Karpas-422 (cell line): ENCODE data around the gene ZCCHC7. TPM values are rescaled to one million over a fixed set of nuclear protein-coding genes. Genes with fewer than 3 reads are reported as not detected.
"Not testable (repeated sequence)": the region's sequence is repeated elsewhere in the genome, so short reads cannot be mapped to it uniquely, and the experiment has no call there.

Experiments used
- DNase-seq: peaks from one replicate; pipeline ENCODE4 v3.0.0-alpha.2; 2015
- H2AFZ ChIP-seq: fragments of 200-600 bp; sonication (generic); 2 replicates; pipeline ENCODE4 v1.6.1; 2014; ENCODE audit warnings: antibody characterized with exemption, low read length, mixed read lengths
- H3K27ac ChIP-seq: fragments of 200-600 bp; sonication (generic); 2 replicates; pipeline ENCODE4 v1.5.1; 2014; ENCODE audit warnings: mild to moderate bottlenecking, low read length, moderate library complexity
- H3K27me3 ChIP-seq: fragments of 200-600 bp; sonication (generic); 2 replicates; pipeline ENCODE4 v1.6.1; 2014; ENCODE audit warnings: low read length, mixed read lengths
- H3K36me3 ChIP-seq: fragments of 200-600 bp; sonication (generic); 2 replicates; pipeline ENCODE4 v1.6.1; 2014; ENCODE audit warnings: low read length, mixed read lengths; ENCODE audit not compliant: insufficient read depth
- H3K4me1 ChIP-seq: fragments of 200-600 bp; sonication (generic); 2 replicates; pipeline ENCODE4 v1.6.1; 2014; ENCODE audit warnings: mild to moderate bottlenecking, low read length, mixed read lengths
- H3K4me2 ChIP-seq: fragments of 200-600 bp; sonication (generic); 2 replicates; pipeline ENCODE4 v1.6.1; 2014; ENCODE audit warnings: low read length, low read depth, mild to moderate bottlenecking; ENCODE audit not compliant: poor library complexity, severe bottlenecking
- H3K4me3 ChIP-seq: fragments of 200-600 bp; sonication (generic); 2 replicates; pipeline ENCODE4 v1.5.1; 2014; ENCODE audit warnings: mild to moderate bottlenecking, antibody characterized with exemption, low read length, mixed read lengths
- H3K79me2 ChIP-seq: fragments of 200-600 bp; sonication (generic); 2 replicates; pipeline ENCODE4 v1.6.1; 2014; ENCODE audit warnings: mild to moderate bottlenecking, low read length, mixed read lengths
- H3K9ac ChIP-seq: fragments of 200-600 bp; sonication (generic); 2 replicates; pipeline ENCODE4 v1.6.0; 2014; ENCODE audit warnings: low read length
- H3K9me2 ChIP-seq: fragments of 200-600 bp; sonication (generic), shearing (Covaris generic); replicated peaks from 2 replicates; pipeline ENCODE4 v1.6.0; 2014; ENCODE audit warnings: mild to moderate bottlenecking, low read length, moderate library complexity; ENCODE audit not compliant: insufficient read depth
- H3K9me3 ChIP-seq: fragments of 300-700, 200-600 bp; sonication (generic); 2 replicates; pipeline ENCODE4 v1.6.1; 2014; ENCODE audit warnings: low read length, mixed read lengths
- H4K20me1 ChIP-seq: fragments of 200-600 bp; sonication (generic); 2 replicates; pipeline ENCODE4 v1.6.1; 2014; ENCODE audit warnings: mild to moderate bottlenecking, antibody characterized with exemption, low read length, low read depth; ENCODE audit not compliant: insufficient read depth
- total RNA-seq: library from RNA; depleted of rRNA; stranded (reverse); fragments of >200 nt; shearing (Covaris generic); gene quantifications from 2 replicates; pipeline ENCODE4 v1.2.3, GENCODE V29; 2014; ENCODE audit warnings: low replicate concordance

The ZCCHC7 gene
- total RNA-seq, 1 experiment from 2014 or later, result 85.1 TPM

- H3K9me3 ChIP-seq, result no peaks in the 10 kb centered on the region
- no peak overlapping the region for H3K4me3 ChIP-seq
- no peak overlapping the region for H3K4me2 ChIP-seq
- H3K4me1 ChIP-seq, result peaks cover 56% of the 10 kb centered on the region
- no peaks in the 10 kb centered on the region for H3K79me2 ChIP-seq
- H3K36me3 ChIP-seq, result no peaks in the 10 kb centered on the region
- no peak overlapping the region for H2AFZ ChIP-seq
- H3K27ac ChIP-seq, result no peak overlapping the region
- DNase-seq, result no peak
- H3K9ac ChIP-seq, result no peak overlapping the region
- H3K9me2 ChIP-seq, result no peaks in the 10 kb centered on the region
- no peaks in the 10 kb centered on the region for H4K20me1 ChIP-seq
- H3K27me3 ChIP-seq, result no peaks in the 10 kb centered on the region
Observed at GRCh38 chr9:37395663-37396062, 275.3 kb downstream of the ZCCHC7 start.

GRCh38 chr9:37397948-37398347, 277.6 kb downstream of the ZCCHC7 start:
- not testable (repeated sequence) for H2AFZ ChIP-seq, H3K9ac ChIP-seq, H3K36me3 ChIP-seq, H3K9me2 ChIP-seq, H4K20me1 ChIP-seq, H3K27me3 ChIP-seq, H3K4me2 ChIP-seq, H3K9me3 ChIP-seq, H3K79me2 ChIP-seq, DNase-seq, H3K4me3 ChIP-seq
- H3K27ac ChIP-seq, result peak overlapping the region; percentile 80
- peaks cover 58% of the 10 kb centered on the region for H3K4me1 ChIP-seq

- H3K9ac ChIP-seq, result peak overlapping the region; percentile 20
- no peaks in the 10 kb centered on the region for H3K9me2 ChIP-seq
- H3K79me2 ChIP-seq, result no peaks in the 10 kb centered on the region
- H3K4me3 ChIP-seq, result peak overlapping the region; percentile 18; the same call in 1 of the 2 replicates
- H2AFZ ChIP-seq, result peak overlapping the region; percentile 24; the same call in 1 of the 2 replicates
- peak overlapping the region; percentile 56 for H3K4me2 ChIP-seq
- H3K4me1 ChIP-seq, result peaks cover 62% of the 10 kb centered on the region
- H3K27me3 ChIP-seq, result no peaks in the 10 kb centered on the region
- H3K9me3 ChIP-seq, result no peaks in the 10 kb centered on the region
- no peaks in the 10 kb centered on the region for H3K36me3 ChIP-seq
- no peaks in the 10 kb centered on the region for H4K20me1 ChIP-seq
- H3K27ac ChIP-seq, result peak overlapping the region; percentile 80
- DNase-seq, result no peak
Observed at GRCh38 chr9:37398464-37399025, 278.2 kb downstream of the ZCCHC7 start.

GRCh38 chr9:37399336-37399735, 279.0 kb downstream of the ZCCHC7 start:
- Histone ChIP-seq H4K20me1 (no peaks in the 10 kb centered on the region), H3K36me3 (no peaks in the 10 kb centered on the region), H3K79me2 (no peaks in the 10 kb centered on the region), H3K4me2 (peak overlapping the region; percentile 56), H3K9ac (peak overlapping the region; percentile 20; the same call in 1 of the 2 replicates), H3K4me1 (peaks cover 66% of the 10 kb centered on the region), H3K27me3 (no peaks in the 10 kb centered on the region), H3K9me3 (no peaks in the 10 kb centered on the region), H3K4me3 (0 out of 2 replicates have a peak overlapping the region, but pooled peaks have one; percentile 18), H3K9me2 (no peaks in the 10 kb centered on the region), H2AFZ (0 out of 2 replicates have a peak overlapping the region, but pooled peaks have one; percentile 18), H3K27ac (peak overlapping the region; percentile 80)
- DNase-seq, result peak; percentile 77

- H3K4me2 ChIP-seq, result peak overlapping the region; percentile 58
- DNase-seq, result no peak
- H3K4me3 ChIP-seq, result no peak overlapping the region
- 0 out of 2 replicates have a peak overlapping the region, but pooled peaks have one; percentile 3 for H2AFZ ChIP-seq
- H4K20me1 ChIP-seq, result no peaks in the 10 kb centered on the region
- peaks cover 86% of the 10 kb centered on the region for H3K4me1 ChIP-seq
- H3K9me2 ChIP-seq, result no peaks in the 10 kb centered on the region
- no peaks in the 10 kb centered on the region for H3K27me3 ChIP-seq
- peak overlapping the region; percentile 99 for H3K27ac ChIP-seq
- peak overlapping the region; percentile 72; the same call in 1 of the 2 replicates for H3K9ac ChIP-seq
- H3K9me3 ChIP-seq, result no peaks in the 10 kb centered on the region
- H3K79me2 ChIP-seq, result no peaks in the 10 kb centered on the region
- H3K36me3 ChIP-seq, result no peaks in the 10 kb centered on the region
Observed at GRCh38 chr9:37404590-37404989, 284.2 kb downstream of the ZCCHC7 start.

- H3K27ac ChIP-seq, result peak overlapping the region; percentile 99
- H3K27me3 ChIP-seq, result no peaks in the 10 kb centered on the region
- H3K4me1 ChIP-seq, result peaks cover 86% of the 10 kb centered on the region
- peak overlapping the region; percentile 72 for H3K9ac ChIP-seq
- peak overlapping the region; percentile 62 for H3K4me3 ChIP-seq
- no peaks in the 10 kb centered on the region for H3K9me2 ChIP-seq
- H4K20me1 ChIP-seq, result no peaks in the 10 kb centered on the region
- H3K4me2 ChIP-seq, result peak overlapping the region; percentile 58
- no peaks in the 10 kb centered on the region for H3K79me2 ChIP-seq
- H3K9me3 ChIP-seq, result no peaks in the 10 kb centered on the region
- H3K36me3 ChIP-seq, result no peaks in the 10 kb centered on the region
- peak; percentile 58 for DNase-seq
- H2AFZ ChIP-seq, result 0 out of 2 replicates have a peak overlapping the region, but pooled peaks have one; percentile 3
Observed at GRCh38 chr9:37405350-37405749, 285.0 kb downstream of the ZCCHC7 start.

- peaks cover 86% of the 10 kb centered on the region for H3K4me1 ChIP-seq
- H3K9ac ChIP-seq, result peak overlapping the region; percentile 72
Observed at GRCh38 chr9:37405764-37406380, 285.5 kb downstream of the ZCCHC7 start.

GRCh38 chr9:37406603-37407401, 286.4 kb downstream of the ZCCHC7 start:
- Histone ChIP-seq H3K9me3 (no peaks in the 10 kb centered on the region), H3K9ac (peak overlapping the region; percentile 72)
- DNase-seq, result peak; percentile 56

More at GRCh38 chr9:37405764-37406380, 285.5 kb downstream of the ZCCHC7 start:
- H3K27me3 ChIP-seq, result no peaks in the 10 kb centered on the region
- H2AFZ ChIP-seq, result no peak overlapping the region
- DNase-seq, result no peak
- no peaks in the 10 kb centered on the region for H3K9me3 ChIP-seq
- no peaks in the 10 kb centered on the region for H4K20me1 ChIP-seq
- H3K27ac ChIP-seq, result peak overlapping the region; percentile 99
- no peaks in the 10 kb centered on the region for H3K79me2 ChIP-seq
- H3K4me3 ChIP-seq, result peak overlapping the region; percentile 62
- no peaks in the 10 kb centered on the region for H3K9me2 ChIP-seq
- H3K36me3 ChIP-seq, result no peaks in the 10 kb centered on the region
- peak overlapping the region; percentile 58 for H3K4me2 ChIP-seq

More at GRCh38 chr9:37406603-37407401, 286.4 kb downstream of the ZCCHC7 start:
- Histone ChIP-seq H3K27me3 (no peaks in the 10 kb centered on the region), H3K4me1 (peaks cover 95% of the 10 kb centered on the region), H3K4me2 (peak overlapping the region; percentile 58), H2AFZ (no peak overlapping the region), H3K36me3 (no peaks in the 10 kb centered on the region), H3K27ac (peak overlapping the region; percentile 99), H3K79me2 (no peaks in the 10 kb centered on the region), H3K9me2 (no peaks in the 10 kb centered on the region), H4K20me1 (no peaks in the 10 kb centered on the region), H3K4me3 (peak overlapping the region; percentile 62)
